GM19372 (cell line): ENCODE results near the gene NR2C2.
A peak's percentile ranks its signal among the peaks of the same experiment; 100 is the strongest.

ENCODE experiments used
- ATAC-seq: cut with Tn5 transposase; IDR thresholded peaks from one replicate; pipeline ENCODE4 v1.9.1; 2021; ENCODE audit warnings: mild to moderate bottlenecking, low read depth, moderate library complexity; ENCODE audit not compliant: unreplicated experiment

Gene NR2C2

GRCh38 chr3:15014606-15015328, 67.4 kb downstream of the NR2C2 start:
- no peak for ATAC-seq

GRCh38 chr3:15015456-15015855, 68.1 kb downstream of the NR2C2 start:
- no peak for ATAC-seq

GRCh38 chr3:15017191-15017590, 69.8 kb downstream of the NR2C2 start:
- ATAC-seq: no peak

GRCh38 chr3:15023249-15023648, 75.9 kb downstream of the NR2C2 start:
- no peak for ATAC-seq

GRCh38 chr3:15023719-15024118, 76.3 kb downstream of the NR2C2 start:
- ATAC-seq: no peak

GRCh38 chr3:15029625-15030024, 82.2 kb downstream of the NR2C2 start:
- ATAC-seq: no peak

- ATAC-seq: no peak
Measured at GRCh38 chr3:15032650-15033049, 85.3 kb downstream of the NR2C2 start.

- no peak for ATAC-seq
Measured at GRCh38 chr3:15033103-15033502, 85.7 kb downstream of the NR2C2 start.

GRCh38 chr3:15038306-15038705, 90.9 kb downstream of the NR2C2 start:
- ATAC-seq: no peak

GRCh38 chr3:15040844-15041243, 93.5 kb downstream of the NR2C2 start:
- no peak for ATAC-seq

- no peak for ATAC-seq
Measured at GRCh38 chr3:15041950-15042349, 94.6 kb downstream of the NR2C2 start.

- ATAC-seq: no peak
Measured at GRCh38 chr3:15042936-15043335, 95.6 kb downstream of the NR2C2 start.

GRCh38 chr3:15043408-15044171, 96.2 kb downstream of the NR2C2 start:
- ATAC-seq: no peak

- ATAC-seq: no peak
Measured at GRCh38 chr3:15044326-15044725, 96.9 kb downstream of the NR2C2 start.

GRCh38 chr3:15045667-15046066, 98.3 kb downstream of the NR2C2 start:
- ATAC-seq: no peak

- ATAC-seq: no peak
Measured at GRCh38 chr3:15049584-15049983, 102.2 kb downstream of the NR2C2 start.

- ATAC-seq: peak; percentile 87
Measured at GRCh38 chr3:15050405-15051092, 103.2 kb downstream of the NR2C2 start.

- ATAC-seq: peak; percentile 50
Measured at GRCh38 chr3:15051531-15051930, 104.1 kb downstream of the NR2C2 start.

- no peak for ATAC-seq
Measured at GRCh38 chr3:15052335-15053242, 105.2 kb downstream of the NR2C2 start.

- no peak for ATAC-seq
Measured at GRCh38 chr3:15053541-15053940, 106.2 kb downstream of the NR2C2 start.
